ENCODE measurements around the gene DCC. TPM values are rescaled to one million over a fixed set of nuclear protein-coding genes. Genes with fewer than 3 reads are reported as not detected.
"Not testable (repeated sequence)": the region's sequence is repeated elsewhere in the genome, so short reads cannot be mapped to it uniquely, and the experiment has no call there.

The DCC gene
- total and polyA plus RNA-seq, 12 donors: under 0.01 to 0.89 (median 0.09) TPM; not detected in 8

DNA sequence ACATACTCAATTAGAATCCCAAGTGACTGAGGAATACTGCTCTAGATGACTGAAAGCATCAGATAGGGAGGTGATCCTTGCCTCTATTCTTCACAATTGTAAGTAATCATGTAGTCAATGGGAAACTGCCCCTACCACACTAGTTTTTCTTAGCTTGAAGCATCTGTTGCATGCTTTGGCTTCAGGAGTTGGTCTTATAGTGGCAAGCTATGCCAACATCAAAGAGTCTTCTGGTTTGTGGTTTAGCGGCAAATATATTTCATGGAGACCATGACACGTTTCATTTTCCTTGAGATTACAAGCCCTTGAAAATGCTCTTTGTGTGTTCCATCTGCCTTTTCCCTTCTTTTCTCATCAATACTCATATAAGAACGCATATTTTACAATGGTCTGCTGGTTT is 12.9 kb downstream of the DCC start:
- no peak for TF ChIP-seq CTCF (IDR thresholded peaks at IDR 0.05)
- Histone ChIP-seq H3K9me3 (no peaks in the 10 kb centered on the region), H3K4me1 (peaks cover 0 to 7% (median 0%) of the 10 kb centered on the region in 9 donors), H3K36me3 (no peaks in the 10 kb centered on the region), H3K27ac (no peak overlapping the region), H3K4me3 (no peak overlapping the region), H3K27me3 (peaks cover 0 to 4% (median 0%) of the 10 kb centered on the region in 7 donors)
- DNase-seq (no peak), ATAC-seq (no peak)
- 87 to 89% methylated on average over 3 of the region's 3 CpGs for WGBS, 2 donors
- intact Hi-C loops (cut with DNase I): loop anchor here in 1 of 10 donors (5.0 kb wide), 1 partner anchor 1169 kb away; no protein-coding TSS in a partner anchor

GRCh38 chr18:52353589-52353988 is 13.6 kb downstream of the DCC start:
- no peaks in the 10 kb centered on the region for H3K9me3 ChIP-seq
- intact Hi-C loops (cut with DNase I): loop anchor here in 1 of 10 donors (5.0 kb wide), 1 partner anchor 1169 kb away; no protein-coding TSS in a partner anchor
- no peak for TF ChIP-seq CTCF (IDR thresholded peaks at IDR 0.05)
- H3K4me1 ChIP-seq: peaks cover 0 to 7% (median 0%) of the 10 kb centered on the region in 9 donors
- DNase-seq (no peak), ATAC-seq (peak in 1 of 8 donors; percentile 50)
- H3K27ac ChIP-seq: no peak overlapping the region
- WGBS, 2 donors: 59 to 69% methylated on average over 4 of the region's 4 CpGs
- H3K27me3 ChIP-seq: no peaks in the 10 kb centered on the region
- H3K36me3 ChIP-seq: no peaks in the 10 kb centered on the region
- no peak overlapping the region for H3K4me3 ChIP-seq

DNA sequence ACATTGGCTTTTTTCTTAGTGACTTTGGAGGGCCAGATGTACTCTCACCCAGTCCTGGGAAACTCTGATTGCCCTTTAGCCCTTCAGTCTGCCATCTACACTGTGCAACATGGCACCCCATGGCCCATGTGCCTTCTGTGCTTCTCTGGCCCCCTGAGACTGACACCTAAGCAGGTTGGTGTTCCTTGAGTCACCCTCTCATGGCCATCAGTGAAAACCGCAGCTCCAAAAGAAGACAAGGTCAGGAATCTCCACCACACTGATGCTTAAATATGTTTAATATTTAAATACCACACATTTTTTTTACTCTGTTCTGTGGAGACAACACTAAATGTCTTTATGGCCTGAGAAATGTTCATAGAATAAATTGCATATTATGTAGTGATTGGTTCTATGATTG is 23.9 kb downstream of the DCC start:
- WGBS, 2 donors: 80 to 85% methylated on average over 1 of the region's 1 CpG
- no peak for TF ChIP-seq CTCF (IDR thresholded peaks at IDR 0.05)
- Histone ChIP-seq H3K9me3 (no peaks in the 10 kb centered on the region), H3K27ac (no peak overlapping the region), H3K4me3 (no peak overlapping the region), H3K27me3 (no peaks in the 10 kb centered on the region), H3K4me1 (no peaks in the 10 kb centered on the region), H3K36me3 (no peaks in the 10 kb centered on the region)
- DNase-seq: no peak
- ATAC-seq: no peak
- intact Hi-C loops (cut with DNase I): no loop called here

DNA sequence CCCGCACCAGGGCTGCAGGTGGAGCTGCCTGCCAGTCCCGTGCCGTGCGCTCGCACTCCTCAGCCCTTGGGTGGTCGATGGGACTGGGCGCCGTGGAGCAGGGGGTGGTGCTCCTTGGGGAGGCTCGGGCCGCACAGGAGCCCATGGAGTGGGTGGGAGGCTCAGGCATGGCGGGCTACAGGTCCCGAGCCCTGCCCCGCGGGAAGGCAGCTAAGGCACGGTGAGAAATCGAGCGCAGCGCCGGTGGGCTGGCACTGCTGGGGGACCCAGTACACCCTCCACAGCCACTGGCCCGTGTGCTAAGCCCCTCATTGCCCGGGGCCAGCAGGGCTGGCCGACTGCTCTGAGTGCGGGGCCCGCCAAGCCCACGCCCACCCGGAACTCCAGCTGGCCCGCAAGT is 26.9 kb downstream of the DCC start:
- 94 to 95% methylated on average over 19 to 27 of the region's 27 CpGs for WGBS, 2 donors
- DNase-seq; H3K4me1 ChIP-seq; H3K9me3 ChIP-seq; H3K36me3 ChIP-seq; ATAC-seq; H3K27ac ChIP-seq; intact Hi-C loops (cut with DNase I); H3K27me3 ChIP-seq; H3K4me3 ChIP-seq: not testable (repeated sequence)

- DNase-seq (no peak), ATAC-seq (no peak)
- Histone ChIP-seq H3K9me3 (no peaks in the 10 kb centered on the region), H3K4me3 (no peak overlapping the region), H3K4me1 (no peaks in the 10 kb centered on the region), H3K27me3 (no peaks in the 10 kb centered on the region), H3K36me3 (no peaks in the 10 kb centered on the region), H3K27ac (no peak overlapping the region)
- no peak for TF ChIP-seq CTCF (IDR thresholded peaks at IDR 0.05)
- WGBS, 2 donors: 47 to 60% methylated on average over 3 of the region's 3 CpGs
- intact Hi-C loops (cut with DNase I): no loop called here
Observed at GRCh38 chr18:52367953-52368742, 28.2 kb downstream of the DCC start.
